Skin of body (tissue), 2 donors: ENCODE data around the gene PRMT9. TPM values are rescaled to one million over a fixed set of nuclear protein-coding genes. Genes with fewer than 3 reads are reported as not detected.

Experiments
- DNase-seq: peaks from one replicate; lab custom pipeline; 2025; lab: John Stamatoyannopoulos, UW
- total RNA-seq: library from RNA; depleted of rRNA; stranded (reverse); fragments of >200 nt; gene quantifications from one replicate; pipeline ENCODE4 v1.2.3, GENCODE V29; 2014

Gene PRMT9
- total RNA-seq, 1 donor from 2014 or later = 14.2 TPM

DNA sequence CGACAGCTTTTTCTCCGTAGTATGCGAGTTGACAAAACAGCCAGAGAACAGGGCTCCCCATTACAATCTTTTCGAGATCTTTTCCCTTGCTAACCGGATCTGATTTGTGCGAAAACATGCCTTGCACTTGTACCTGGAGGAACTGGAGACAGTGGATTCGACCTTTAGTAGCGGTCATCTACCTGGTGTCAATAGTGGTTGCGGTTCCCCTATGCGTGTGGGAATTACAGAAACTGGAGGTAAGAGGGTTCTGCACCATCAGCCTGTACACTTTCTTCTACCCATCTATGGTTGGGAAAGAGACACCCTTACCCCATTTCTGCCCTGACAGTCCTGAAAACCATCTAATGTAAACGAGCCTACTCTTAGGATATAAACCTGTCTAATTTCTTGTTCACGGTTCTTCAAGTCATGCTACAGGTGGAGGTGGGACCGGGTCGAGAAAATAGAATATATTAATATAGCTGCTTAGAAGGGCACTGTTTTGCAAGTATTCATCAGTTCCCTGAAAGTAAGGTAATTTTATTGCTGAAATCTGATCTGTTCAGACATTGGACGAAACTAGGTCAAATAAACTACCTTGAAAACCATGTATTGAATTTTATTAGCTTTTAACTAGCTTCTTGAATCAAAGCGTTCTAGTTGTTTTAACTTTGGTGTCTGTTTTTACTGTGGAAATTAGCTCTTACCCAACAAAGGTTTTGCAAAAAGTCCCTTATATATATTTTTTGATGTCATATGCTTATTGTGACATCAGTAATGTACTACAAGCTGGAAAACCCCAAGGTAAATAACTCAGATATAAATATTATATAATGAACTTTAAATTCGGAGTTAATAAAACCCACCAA lies 65.9 kb downstream of the PRMT9 start:
- DNase-seq = no peak

GRCh38 chr4:147617173-147617840 lies 66.7 kb downstream of the PRMT9 start, which contains the start of gene TMEM184C:
TSS of gene TMEM184C (plus strand) at chr4:147617397. CDS start at chr4:147617957, 560 bp downstream.
- DNase-seq = peak; percentile 95

GRCh38 chr4:147616849-147617172 lies 67.2 kb downstream of the PRMT9 start:
- DNase-seq = no peak

GRCh38 chr4:147610686-147611085 lies 73.3 kb downstream of the PRMT9 start:
- peak; percentile 38 for DNase-seq

DNA sequence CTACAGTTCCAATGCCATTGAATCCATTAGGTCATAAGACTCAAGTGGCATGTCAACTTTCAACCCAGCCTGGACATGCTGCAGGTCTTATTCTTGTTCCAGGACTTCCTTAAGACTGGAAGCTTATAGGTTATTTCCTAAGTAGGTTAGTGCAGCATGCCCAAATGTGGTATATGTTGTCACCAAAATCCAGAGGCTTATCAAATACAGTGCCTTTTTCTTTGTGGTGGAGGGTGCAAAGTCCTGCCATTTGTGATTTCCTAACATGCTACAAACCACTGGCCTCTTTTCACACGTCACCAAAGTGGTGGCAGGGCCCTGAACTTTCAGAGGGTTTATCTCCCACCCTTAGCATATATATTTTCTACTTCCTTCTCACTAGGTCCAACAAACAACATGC lies 76.5 kb downstream of the PRMT9 start:
- DNase-seq = no peak

DNA sequence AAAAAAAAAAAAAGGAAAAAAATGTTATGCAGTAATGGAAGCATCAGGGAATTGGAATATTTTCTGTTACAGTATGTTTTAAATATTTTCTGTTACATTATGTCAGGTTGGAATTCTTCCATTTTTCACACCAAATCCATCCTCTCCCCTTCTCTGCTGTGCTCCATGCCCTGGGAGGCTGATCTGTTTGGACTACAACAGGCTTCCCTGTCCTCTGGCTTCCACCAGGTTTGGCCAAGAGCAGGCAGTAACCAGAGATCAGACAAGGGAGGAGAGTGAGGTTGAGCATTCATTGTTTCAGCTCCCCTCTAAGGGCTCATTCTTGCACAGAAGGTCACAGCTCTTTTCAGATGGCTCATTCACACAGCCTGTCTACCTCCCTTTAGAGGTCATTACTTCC lies 78.5 kb downstream of the PRMT9 start:
- DNase-seq = no peak

- DNase-seq = no peak
These were observed 84.2 kb downstream of the PRMT9 start for GRCh38 chr4:147599769-147600168.

- DNase-seq = no peak
These were observed 84.8 kb downstream of the PRMT9 start for GRCh38 chr4:147599206-147599605.

GRCh38 chr4:147597561-147597960 lies 86.4 kb downstream of the PRMT9 start:
- no peak for DNase-seq

GRCh38 chr4:147596981-147597380 lies 87.0 kb downstream of the PRMT9 start:
- no peak for DNase-seq

- DNase-seq = peak; percentile 6
These were observed 87.6 kb downstream of the PRMT9 start for GRCh38 chr4:147596377-147596776.

GRCh38 chr4:147594578-147594977 lies 89.4 kb downstream of the PRMT9 start:
- DNase-seq = no peak

GRCh38 chr4:147594107-147594506 lies 89.9 kb downstream of the PRMT9 start:
- no peak for DNase-seq

- DNase-seq = no peak
These were observed 92.9 kb downstream of the PRMT9 start for GRCh38 chr4:147591106-147591505.

DNA sequence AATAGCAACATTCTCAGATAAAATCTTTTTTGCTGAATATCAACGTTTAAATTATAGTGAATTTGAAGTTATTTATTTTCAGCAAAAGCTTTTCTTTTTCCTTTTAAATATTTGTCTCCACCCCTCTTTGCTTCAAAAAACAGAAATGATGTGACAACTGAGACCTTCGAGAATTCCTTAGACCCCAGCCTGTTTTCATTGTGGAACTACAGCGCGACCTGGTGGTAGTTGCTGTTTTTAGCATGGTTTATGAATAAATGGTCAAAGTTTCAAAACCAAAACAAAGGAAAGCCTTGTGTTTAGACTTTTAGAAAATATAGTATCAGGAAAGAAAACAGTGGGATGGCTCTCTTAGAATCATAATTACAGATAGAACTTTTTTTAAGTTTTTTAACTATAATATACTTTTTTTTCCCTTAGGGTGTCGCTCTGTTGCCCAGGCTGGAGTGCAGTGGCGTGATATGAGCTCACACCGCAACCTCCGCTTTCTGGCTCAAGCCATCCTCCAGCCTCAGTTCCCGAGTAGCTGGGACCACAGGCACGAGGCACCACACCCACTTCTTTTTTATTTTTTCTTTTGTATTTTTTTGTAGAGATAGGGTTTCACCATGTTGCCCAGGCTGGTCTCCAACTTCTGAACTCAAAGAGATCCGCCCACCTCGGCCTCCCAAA lies 93.6 kb downstream of the PRMT9 start:
- DNase-seq = peak; percentile 83

GRCh38 chr4:147589586-147589985 lies 94.4 kb downstream of the PRMT9 start:
- no peak for DNase-seq

Other genes starting within 250 kb of the PRMT9 start
- 51.1 TPM for gene EDNRA, start 203.1 kb downstream of the PRMT9 start, total RNA-seq
- 21.2 TPM for gene TMEM184C, start 66.8 kb downstream of the PRMT9 start, total RNA-seq
- gene ARHGAP10, start 47.9 kb upstream of the PRMT9 start, total RNA-seq = 48.0 TPM